Loucy (cell line): Measurements from ENCODE around the gene RPS6KA4.
"Not testable (repeated sequence)": the region's sequence is repeated elsewhere in the genome, so short reads cannot be mapped to it uniquely, and the experiment has no call there.

ENCODE experiments used
- H2AFZ ChIP-seq: fragments of 200-600 bp; sonication (generic); 2 replicates; pipeline ENCODE4 v1.6.0; 2016; ENCODE audit warnings: antibody characterized with exemption, mild to moderate bottlenecking, low read length, moderate library complexity
- H3F3A ChIP-seq: fragments of 200-600 bp; 2 replicates; pipeline ENCODE4 v1.6.0; 2016; ENCODE audit warnings: antibody characterized with exemption, low read depth, mild to moderate bottlenecking
- H3K27me3 ChIP-seq: fragments of 200-600 bp; sonication (generic); 2 replicates; pipeline ENCODE4 v1.6.1; 2014; ENCODE audit warnings: low read length, mild to moderate bottlenecking; ENCODE audit not compliant: insufficient read depth, poor library complexity, severe bottlenecking
- H3K36me3 ChIP-seq: fragments of 200-600 bp; sonication (generic); 2 replicates; pipeline ENCODE4 v1.6.1; 2016; ENCODE audit warnings: low read length; ENCODE audit not compliant: insufficient read depth
- H3K4me1 ChIP-seq: fragments of 200-600 bp; sonication (generic); 2 replicates; pipeline ENCODE4 v1.5.1; 2014; ENCODE audit warnings: low read length, mild to moderate bottlenecking; ENCODE audit not compliant: insufficient read depth, poor library complexity, severe bottlenecking
- H3K4me2 ChIP-seq: fragments of 200-600 bp; sonication (generic); 2 replicates; pipeline ENCODE4 v1.6.0; 2014; ENCODE audit warnings: antibody characterized with exemption, low read length, low read depth, mild to moderate bottlenecking; ENCODE audit not compliant: poor library complexity, severe bottlenecking
- H3K4me3 ChIP-seq: fragments of 200-600 bp; sonication (generic); 2 replicates; pipeline ENCODE4 v1.5.1; 2014; ENCODE audit warnings: low read length, mild to moderate bottlenecking, mixed read lengths; ENCODE audit not compliant: poor library complexity, severe bottlenecking
- H3K79me2 ChIP-seq: fragments of 200-600 bp; sonication (generic); 2 replicates; pipeline ENCODE4 v1.6.1; 2014; ENCODE audit warnings: low read length; ENCODE audit not compliant: insufficient read depth
- H3K9ac ChIP-seq: fragments of 200-600 bp; sonication (generic); 2 replicates; pipeline ENCODE4 v1.6.0; 2014; ENCODE audit warnings: mild to moderate bottlenecking, low read depth, low read length, moderate library complexity; ENCODE audit not compliant: poor library complexity, severe bottlenecking
- H3K9me2 ChIP-seq: fragments of 200-600 bp; sonication (generic); replicated peaks from 2 replicates; pipeline ENCODE4 v1.6.1; 2016; ENCODE audit warnings: low read depth, low read length, mixed read lengths
- H3K9me3 ChIP-seq: fragments of 200-600 bp; sonication (generic); 2 replicates; pipeline ENCODE4 v1.6.1; 2014; ENCODE audit warnings: mild to moderate bottlenecking, antibody characterized with exemption, low read length, low read depth; ENCODE audit not compliant: insufficient read depth
- H4K20me1 ChIP-seq: fragments of 200-600 bp; sonication (generic); 2 replicates; pipeline ENCODE4 v1.6.0; 2014; ENCODE audit warnings: antibody characterized with exemption, low read length, mild to moderate bottlenecking; ENCODE audit not compliant: insufficient read depth, poor library complexity, severe bottlenecking
- CTCF ChIP-seq: fragments of 200-600 bp; sonication (generic); conservative IDR thresholded peaks from 2 replicates; pipeline ENCODE4 v1.5.1; 2014; ENCODE audit warnings: mild to moderate bottlenecking, antibody characterized with exemption, low read length
- EZH2phosphoT487 ChIP-seq: fragments of 200-600 bp; IDR thresholded peaks from 2 replicates; pipeline ENCODE4 v1.6.1; 2018; ENCODE audit warnings: antibody characterized with exemption, mild to moderate bottlenecking, moderate library complexity, borderline replicate concordance

RPS6KA4 gene

GRCh38 chr11:64321533-64321932 lies 37.4 kb upstream of the RPS6KA4 start:
- Histone ChIP-seq H3K27me3 (no peaks in the 10 kb centered on the region), H2AFZ (no peak overlapping the region), H3K4me3 (no peak overlapping the region), H3K79me2 (peaks cover 31% of the 10 kb centered on the region), H4K20me1 (peaks cover 6% of the 10 kb centered on the region), H3K4me2 (no peak overlapping the region), H3F3A (peaks cover 7% of the 10 kb centered on the region; the same call in 1 of the 2 replicates), H3K36me3 (no peaks in the 10 kb centered on the region), H3K9me2 (no peaks in the 10 kb centered on the region), H3K9me3 (no peaks in the 10 kb centered on the region), H3K4me1 (peaks cover 22% of the 10 kb centered on the region), H3K9ac (no peak overlapping the region)
- TF ChIP-seq EZH2phosphoT487 = no peak
- TF ChIP-seq CTCF = no peak

- H3K9ac ChIP-seq = no peak overlapping the region
- no peaks in the 10 kb centered on the region for H3K27me3 ChIP-seq
- H2AFZ ChIP-seq = no peak overlapping the region
- H4K20me1 ChIP-seq = no peaks in the 10 kb centered on the region
- no peaks in the 10 kb centered on the region for H3F3A ChIP-seq
- TF ChIP-seq CTCF (no peak), EZH2phosphoT487 (no peak)
- H3K4me2 ChIP-seq = no peak overlapping the region
- no peaks in the 10 kb centered on the region for H3K36me3 ChIP-seq
- H3K9me3 ChIP-seq = no peaks in the 10 kb centered on the region
- H3K9me2 ChIP-seq = no peaks in the 10 kb centered on the region
- peaks cover 24% of the 10 kb centered on the region for H3K79me2 ChIP-seq
- peaks cover 22% of the 10 kb centered on the region for H3K4me1 ChIP-seq
- H3K4me3 ChIP-seq = no peak overlapping the region
Observed at GRCh38 chr11:64322925-64323260, 36.1 kb upstream of the RPS6KA4 start.

GRCh38 chr11:64323373-64323772 lies 35.6 kb upstream of the RPS6KA4 start:
- H3K9ac ChIP-seq = no peak overlapping the region

GRCh38 chr11:64323984-64324383 lies 35.0 kb upstream of the RPS6KA4 start:
- not testable (repeated sequence) for H3K36me3 ChIP-seq, H3F3A ChIP-seq, H3K9me3 ChIP-seq, H3K9ac ChIP-seq, H4K20me1 ChIP-seq, H3K4me3 ChIP-seq, H2AFZ ChIP-seq, H3K4me2 ChIP-seq, H3K9me2 ChIP-seq, H3K27me3 ChIP-seq
- Histone ChIP-seq H3K4me1 (peaks cover 17% of the 10 kb centered on the region), H3K79me2 (peaks cover 16% of the 10 kb centered on the region)

More at GRCh38 chr11:64323373-64323772, 35.6 kb upstream of the RPS6KA4 start:
- Histone ChIP-seq H3F3A (no peaks in the 10 kb centered on the region), H3K36me3 (no peaks in the 10 kb centered on the region), H3K4me2 (no peak overlapping the region), H3K27me3 (no peaks in the 10 kb centered on the region), H3K4me3 (no peak overlapping the region), H3K79me2 (peaks cover 22% of the 10 kb centered on the region), H3K4me1 (peaks cover 21% of the 10 kb centered on the region), H2AFZ (no peak overlapping the region), H3K9me3 (no peaks in the 10 kb centered on the region), H3K9me2 (no peaks in the 10 kb centered on the region), H4K20me1 (no peaks in the 10 kb centered on the region)
- no peak for TF ChIP-seq CTCF
- no peak for TF ChIP-seq EZH2phosphoT487
